ENCODE data around the gene BANP.
"Not testable (repeated sequence)": the region's sequence is repeated elsewhere in the genome, so short reads cannot be mapped to it uniquely, and the experiment has no call there.

Gene BANP

DNA sequence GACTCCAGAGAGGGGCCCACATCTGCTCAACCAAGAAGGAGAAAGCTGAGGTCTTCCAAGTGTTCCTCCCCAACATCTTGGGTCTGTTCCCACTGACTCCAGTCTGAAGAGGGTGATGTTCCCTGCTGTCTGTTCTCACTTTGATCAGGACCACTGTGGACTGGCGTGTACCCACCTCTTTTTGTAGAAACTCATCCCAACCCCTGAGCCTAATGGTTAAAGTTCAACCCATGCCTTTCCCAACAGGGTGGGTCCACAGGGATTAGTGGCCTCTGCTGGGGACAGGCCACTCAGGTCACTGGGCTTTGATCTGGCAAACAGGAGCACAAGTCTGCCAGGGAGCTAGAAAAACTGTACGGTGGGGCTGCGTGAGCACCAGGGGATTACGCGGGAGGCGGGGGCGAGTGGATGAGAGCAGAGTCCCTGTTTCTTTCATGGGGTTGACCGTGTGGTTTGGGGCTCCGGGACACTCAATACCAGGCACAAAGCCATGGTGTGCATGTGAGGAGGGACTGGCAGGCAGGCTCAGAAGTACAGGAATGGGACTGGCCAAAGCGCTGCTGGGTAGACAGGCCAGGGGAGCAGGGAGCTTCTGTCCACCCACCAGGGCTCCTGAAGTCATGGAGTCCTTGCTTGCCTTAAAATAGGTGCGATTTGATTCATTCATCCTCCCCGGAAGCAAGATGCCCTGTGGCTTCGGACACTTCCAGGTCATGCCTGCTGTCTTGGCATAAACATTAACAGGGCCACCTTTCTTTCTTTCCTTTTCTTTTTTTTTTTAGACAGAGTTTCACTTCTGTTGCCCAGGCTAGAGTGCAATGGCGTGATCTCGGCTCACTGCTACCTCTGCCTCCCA, 14.6 kb upstream of the BANP start, which contains the start of gene CA5A:
TSS of gene CA5A (minus strand) at position 155 of the 856 bp plus-strand sequence. CDS start at position 76, 79 bp downstream.
- no peaks in the 10 kb centered on the region for H3K27me3 ChIP-seq (ENCODE audit: insufficient read depth, low read depth, severe bottlenecking)
- no peak within 1 kb of the TSS for H3K4me3 ChIP-seq (ENCODE audit: low read depth, low read length)
- H3K9me3 ChIP-seq (ENCODE audit: severe bottlenecking), result no peaks in the 10 kb centered on the region
- no peak for TF ChIP-seq CTCF (IDR thresholded peaks at IDR 0.05; ENCODE audit: low read depth, low read length)
- no peaks in the 10 kb centered on the region for H3K36me3 ChIP-seq
- H3K27ac ChIP-seq, result no peak within 1 kb of the TSS
- no peak for DNase-seq

- H3K36me3 ChIP-seq; H3K27ac ChIP-seq; H3K4me3 ChIP-seq (ENCODE audit: low read depth, low read length); H3K9me3 ChIP-seq (ENCODE audit: severe bottlenecking); H3K27me3 ChIP-seq (ENCODE audit: insufficient read depth, low read depth, severe bottlenecking); DNase-seq: not testable (repeated sequence)
Observed at GRCh38 chr16:87937231-87937542, 14.0 kb upstream of the BANP start.

GRCh38 chr16:87938412-87938949, 12.8 kb upstream of the BANP start:
- H3K27me3 ChIP-seq (ENCODE audit: insufficient read depth, low read depth, severe bottlenecking), result no peaks in the 10 kb centered on the region
- no peak for TF ChIP-seq CTCF (IDR thresholded peaks at IDR 0.05; ENCODE audit: low read depth, low read length)

GRCh38 chr16:87939562-87940423, 11.4 kb upstream of the BANP start:
- H3K9me3 ChIP-seq (ENCODE audit: severe bottlenecking), result no peaks in the 10 kb centered on the region
- no peaks in the 10 kb centered on the region for H3K27me3 ChIP-seq (ENCODE audit: insufficient read depth, low read depth, severe bottlenecking)
- H3K4me3 ChIP-seq (ENCODE audit: low read depth, low read length), result no peak overlapping the region
- H3K36me3 ChIP-seq, result no peaks in the 10 kb centered on the region
- no peak for DNase-seq
- H3K27ac ChIP-seq, result no peak overlapping the region
- TF ChIP-seq CTCF (IDR thresholded peaks at IDR 0.05; ENCODE audit: low read depth, low read length), result no peak

More at GRCh38 chr16:87938412-87938949, 12.8 kb upstream of the BANP start:
- no peak for DNase-seq
- Histone ChIP-seq H3K4me3 (ENCODE audit: low read depth, low read length) (no peak overlapping the region), H3K27ac (no peak overlapping the region), H3K9me3 (ENCODE audit: severe bottlenecking) (no peaks in the 10 kb centered on the region), H3K36me3 (no peaks in the 10 kb centered on the region)

DNA sequence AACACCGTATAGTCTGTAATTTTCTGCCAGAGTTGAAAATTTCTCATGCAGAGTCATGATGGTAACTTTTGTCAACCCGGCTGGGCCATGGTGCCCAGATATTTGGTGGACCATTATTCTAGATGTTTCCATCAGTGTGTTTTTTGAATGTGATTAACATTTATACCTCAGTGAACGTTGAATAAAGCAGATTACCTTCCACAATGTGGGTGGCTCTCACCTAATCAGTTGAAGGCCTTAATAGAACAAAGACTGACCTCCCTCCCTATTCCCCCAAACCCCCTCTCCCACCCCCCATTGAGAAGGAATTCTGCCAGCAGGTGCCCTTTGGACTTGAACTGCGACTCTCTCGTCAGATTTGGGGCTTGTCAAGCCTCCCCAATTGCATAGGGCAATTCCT, 8.6 kb upstream of the BANP start:
- H3K36me3 ChIP-seq, result no peaks in the 10 kb centered on the region
- DNase-seq, result no peak
- no peak for TF ChIP-seq CTCF (IDR thresholded peaks at IDR 0.05; ENCODE audit: low read depth, low read length)
- H3K9me3 ChIP-seq (ENCODE audit: severe bottlenecking), result no peaks in the 10 kb centered on the region
- H3K27me3 ChIP-seq (ENCODE audit: insufficient read depth, low read depth, severe bottlenecking), result no peaks in the 10 kb centered on the region
- H3K27ac ChIP-seq, result no peak overlapping the region
- no peak overlapping the region for H3K4me3 ChIP-seq (ENCODE audit: low read depth, low read length)
